IPS-15b (cell line): ENCODE measurements around the gene OSBP2.

ENCODE experiments used
- H3K27me3 ChIP-seq: one replicate; pipeline ENCODE4 v1.6.1; 2013; ENCODE audit warnings: low read length; ENCODE audit not compliant: control insufficient read depth, insufficient read depth
- H3K36me3 ChIP-seq: one replicate; pipeline ENCODE4 v1.6.1; 2013; ENCODE audit warnings: low read length; ENCODE audit not compliant: control insufficient read depth, insufficient read depth
- H3K4me1 ChIP-seq: one replicate; pipeline ENCODE4 v1.6.1; 2013; ENCODE audit warnings: mild to moderate bottlenecking, low read length; ENCODE audit not compliant: control insufficient read depth, insufficient read depth
- H3K4me3 ChIP-seq: one replicate; pipeline ENCODE4 v1.5.1; 2013; ENCODE audit warnings: low read depth, low read length
- H3K9ac ChIP-seq: one replicate; pipeline ENCODE4 v1.6.1; 2013; ENCODE audit warnings: low read depth, mild to moderate bottlenecking, low read length
- H3K9me3 ChIP-seq: one replicate; pipeline ENCODE4 v1.6.1; 2013; ENCODE audit warnings: mild to moderate bottlenecking, low read length; ENCODE audit not compliant: control insufficient read depth, insufficient read depth

The OSBP2 gene

DNA sequence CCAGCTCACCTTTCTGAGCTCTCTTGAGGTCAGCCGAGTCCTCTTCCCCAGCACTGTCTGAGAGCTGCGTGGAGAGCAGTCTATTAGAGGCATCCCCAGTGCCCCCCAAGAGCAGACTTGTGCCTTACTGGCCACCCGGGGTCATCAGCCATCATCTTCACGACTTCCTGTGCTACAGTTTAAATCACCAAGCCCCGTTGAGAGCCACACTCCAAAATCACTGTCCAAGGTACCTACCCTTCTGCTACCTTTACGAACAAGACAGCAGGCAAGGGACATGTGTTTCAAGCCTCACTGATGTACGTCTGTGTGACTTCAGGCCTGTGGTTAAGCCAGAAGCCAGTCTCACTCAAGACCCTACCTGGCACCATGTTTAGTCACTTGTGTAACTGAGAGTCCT, 238.8 kb downstream of the OSBP2 start:
- Histone ChIP-seq H3K4me3 (no peak overlapping the region), H3K27me3 (no peaks in the 10 kb centered on the region), H3K9me3 (no peaks in the 10 kb centered on the region), H3K9ac (no peak overlapping the region), H3K36me3 (peaks cover 77% of the 10 kb centered on the region), H3K4me1 (no peaks in the 10 kb centered on the region)

DNA sequence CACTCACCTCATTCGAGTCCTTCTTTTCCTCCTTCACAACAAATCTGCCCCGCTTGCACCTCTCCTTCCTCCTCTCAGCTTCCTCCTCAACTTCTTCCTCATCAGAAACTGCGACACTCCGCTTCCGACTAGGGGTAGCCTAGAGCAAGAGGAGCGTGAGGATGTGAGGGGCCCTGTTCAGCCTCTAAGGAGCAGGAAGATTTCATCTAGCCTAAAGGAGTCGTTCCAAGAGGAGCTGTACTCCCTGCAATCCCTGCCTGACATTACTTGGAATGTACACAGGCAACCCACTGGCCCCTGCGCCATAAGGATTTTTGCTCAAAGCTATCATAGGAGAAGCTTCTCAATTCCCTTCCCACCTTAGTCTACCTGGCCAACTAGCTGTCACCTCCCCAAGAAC, 239.4 kb downstream of the OSBP2 start:
- no peak overlapping the region for H3K4me3 ChIP-seq
- H3K27me3 ChIP-seq: no peaks in the 10 kb centered on the region
- H3K9ac ChIP-seq: no peak overlapping the region
- H3K36me3 ChIP-seq: peaks cover 82% of the 10 kb centered on the region
- H3K4me1 ChIP-seq: no peaks in the 10 kb centered on the region
- H3K9me3 ChIP-seq: no peaks in the 10 kb centered on the region

DNA sequence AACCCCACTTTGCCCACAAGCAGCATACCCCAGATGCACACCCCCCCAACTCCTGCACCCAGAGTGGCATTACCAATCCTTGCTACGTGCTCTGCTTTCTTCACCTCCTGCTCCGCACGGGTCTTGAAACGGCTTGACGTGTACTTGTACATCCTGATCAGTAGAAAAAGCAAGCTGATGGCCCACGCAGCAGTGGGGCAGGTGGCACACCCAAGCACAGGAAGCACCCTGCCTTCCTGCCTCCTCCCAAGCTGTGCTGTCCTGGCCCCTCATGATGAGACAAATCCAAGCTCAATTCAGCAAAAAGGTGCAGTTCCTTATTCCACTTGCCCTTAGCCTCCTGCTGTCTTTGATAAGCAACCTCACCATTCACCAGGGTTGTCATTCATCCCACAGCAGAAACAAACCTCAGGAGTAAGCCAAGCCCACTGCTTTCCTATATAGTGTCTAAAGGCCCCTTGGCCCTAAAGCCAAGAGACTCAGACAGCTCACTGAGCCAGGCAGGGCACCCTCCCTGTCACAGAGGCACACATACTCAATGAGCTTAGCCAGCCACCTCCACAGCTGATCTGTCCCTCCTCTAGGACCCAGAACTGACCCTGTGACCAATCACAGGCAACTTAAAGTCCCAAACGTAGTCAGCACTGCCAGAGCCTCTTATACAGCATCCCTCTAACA, 246.2 kb downstream of the OSBP2 start:
- H3K36me3 ChIP-seq: peaks cover 86% of the 10 kb centered on the region
- H3K9ac ChIP-seq: no peak overlapping the region
- no peaks in the 10 kb centered on the region for H3K27me3 ChIP-seq
- H3K4me1 ChIP-seq: no peaks in the 10 kb centered on the region
- no peaks in the 10 kb centered on the region for H3K9me3 ChIP-seq
- H3K4me3 ChIP-seq: no peak overlapping the region

DNA sequence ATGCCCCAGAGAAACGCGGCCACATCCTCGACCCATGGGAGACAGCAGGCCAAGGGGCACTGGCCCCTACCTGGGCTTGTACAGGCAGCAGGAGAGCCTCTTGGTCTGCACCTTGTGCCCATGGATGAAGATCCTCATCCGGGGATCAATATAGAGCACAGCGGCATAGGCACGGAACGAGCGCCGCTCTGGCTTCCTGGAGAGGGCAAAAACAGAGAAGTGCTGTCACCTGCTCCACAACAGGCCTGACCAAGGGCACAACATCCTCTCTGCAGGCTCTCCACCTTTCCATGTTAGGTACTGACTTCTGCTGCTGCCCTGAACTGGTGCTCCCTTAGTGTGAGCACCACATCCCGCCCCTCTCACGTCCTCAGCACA, 246.7 kb downstream of the OSBP2 start:
- H3K9me3 ChIP-seq: no peaks in the 10 kb centered on the region
- peaks cover 89% of the 10 kb centered on the region for H3K36me3 ChIP-seq
- no peaks in the 10 kb centered on the region for H3K4me1 ChIP-seq
- no peaks in the 10 kb centered on the region for H3K27me3 ChIP-seq
- H3K9ac ChIP-seq: no peak overlapping the region
- H3K4me3 ChIP-seq: no peak overlapping the region

DNA sequence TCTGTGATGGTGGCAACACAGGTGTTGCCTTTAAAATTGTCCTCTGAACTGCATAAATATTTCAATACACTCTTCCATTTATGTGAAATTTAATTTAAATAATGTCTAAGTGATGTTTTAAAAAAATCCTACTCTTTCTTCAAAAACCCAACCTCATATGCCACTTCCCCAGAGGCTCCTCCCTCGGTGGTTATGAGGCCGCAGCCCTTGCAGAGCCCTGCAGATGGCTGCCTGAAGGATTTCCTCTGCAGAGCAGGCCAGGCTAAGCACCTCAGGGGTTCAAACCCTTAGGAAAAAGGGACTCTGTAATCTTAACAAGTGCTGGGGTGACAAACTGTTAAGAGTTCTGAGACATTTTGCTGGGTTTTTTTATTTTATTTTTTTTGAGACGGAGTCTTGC, 248.7 kb downstream of the OSBP2 start:
- no peaks in the 10 kb centered on the region for H3K4me1 ChIP-seq
- H3K9ac ChIP-seq: no peak overlapping the region
- peaks cover 78% of the 10 kb centered on the region for H3K36me3 ChIP-seq
- H3K27me3 ChIP-seq: no peaks in the 10 kb centered on the region
- no peaks in the 10 kb centered on the region for H3K9me3 ChIP-seq
- H3K4me3 ChIP-seq: no peak overlapping the region

DNA sequence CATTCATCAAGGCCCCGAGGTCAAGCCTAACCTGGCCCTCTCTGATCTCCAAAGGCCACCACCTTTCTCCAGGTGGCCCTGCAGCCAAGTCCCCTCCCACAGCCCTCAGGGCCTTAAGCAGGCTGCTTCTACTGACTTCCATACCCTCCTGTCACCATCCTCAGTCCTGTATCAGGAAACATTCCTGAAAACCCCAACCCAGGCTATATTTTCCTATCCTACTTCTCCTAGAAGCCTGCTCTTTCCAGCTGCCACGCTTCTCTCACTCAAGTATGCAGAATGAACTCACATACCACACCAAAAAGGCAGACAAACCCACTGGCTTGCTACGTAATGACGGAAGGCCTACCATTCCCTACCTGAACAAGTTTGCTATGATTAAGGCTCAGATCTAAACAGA, 250.3 kb downstream of the OSBP2 start:
- Histone ChIP-seq H3K4me3 (no peak overlapping the region), H3K4me1 (no peaks in the 10 kb centered on the region), H3K9me3 (no peaks in the 10 kb centered on the region), H3K36me3 (peaks cover 78% of the 10 kb centered on the region), H3K27me3 (no peaks in the 10 kb centered on the region), H3K9ac (no peak overlapping the region)

DNA sequence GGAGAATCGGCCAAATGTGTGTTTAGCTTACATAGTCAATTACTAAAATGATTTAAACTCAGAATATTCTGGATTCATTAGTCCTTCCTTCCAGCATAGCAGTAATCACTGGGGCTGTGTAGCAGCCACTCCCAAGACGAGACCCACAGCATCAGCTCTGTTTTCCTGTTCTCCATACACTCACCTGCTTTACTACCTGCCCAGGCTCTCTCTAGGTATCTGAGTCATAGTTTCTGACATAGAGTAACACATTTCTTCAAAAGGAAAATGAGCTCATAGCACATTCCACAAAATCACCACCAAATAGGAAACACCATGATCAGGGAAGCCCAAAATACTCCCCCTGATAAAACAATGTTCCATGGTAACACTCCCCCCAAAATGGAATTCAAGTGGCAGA, 251.0 kb downstream of the OSBP2 start:
- H3K36me3 ChIP-seq: peaks cover 72% of the 10 kb centered on the region
- H3K9ac ChIP-seq: no peak overlapping the region

DNA sequence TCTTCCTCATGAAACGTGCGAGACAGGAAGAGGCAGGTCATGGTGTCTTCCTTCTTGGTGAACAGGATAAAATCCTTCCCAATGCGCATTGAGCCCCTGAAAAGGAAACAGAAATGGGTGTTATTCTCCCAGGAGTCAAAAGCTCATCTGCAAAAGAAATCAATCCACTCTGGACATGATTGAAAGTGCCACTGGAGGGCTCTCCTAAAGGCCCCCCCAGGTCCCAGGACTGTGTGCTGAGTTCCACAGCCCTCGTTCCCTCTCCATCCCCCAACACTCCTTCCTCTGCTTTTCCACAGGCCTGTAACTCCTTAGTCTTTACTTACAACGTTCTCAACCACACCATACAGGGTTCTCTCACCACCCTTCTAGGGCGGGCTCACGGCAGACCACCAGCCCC, 251.7 kb downstream of the OSBP2 start:
- H3K4me1 ChIP-seq: no peaks in the 10 kb centered on the region
- no peaks in the 10 kb centered on the region for H3K27me3 ChIP-seq
- H3K9me3 ChIP-seq: no peaks in the 10 kb centered on the region
- H3K9ac ChIP-seq: no peak overlapping the region
- H3K4me3 ChIP-seq: no peak overlapping the region
- H3K36me3 ChIP-seq: peaks cover 67% of the 10 kb centered on the region

More for the DNA sequence above, 251.0 kb downstream of the OSBP2 start:
- H3K4me3 ChIP-seq: no peak overlapping the region
- no peaks in the 10 kb centered on the region for H3K4me1 ChIP-seq
- no peaks in the 10 kb centered on the region for H3K9me3 ChIP-seq
- H3K27me3 ChIP-seq: no peaks in the 10 kb centered on the region

DNA sequence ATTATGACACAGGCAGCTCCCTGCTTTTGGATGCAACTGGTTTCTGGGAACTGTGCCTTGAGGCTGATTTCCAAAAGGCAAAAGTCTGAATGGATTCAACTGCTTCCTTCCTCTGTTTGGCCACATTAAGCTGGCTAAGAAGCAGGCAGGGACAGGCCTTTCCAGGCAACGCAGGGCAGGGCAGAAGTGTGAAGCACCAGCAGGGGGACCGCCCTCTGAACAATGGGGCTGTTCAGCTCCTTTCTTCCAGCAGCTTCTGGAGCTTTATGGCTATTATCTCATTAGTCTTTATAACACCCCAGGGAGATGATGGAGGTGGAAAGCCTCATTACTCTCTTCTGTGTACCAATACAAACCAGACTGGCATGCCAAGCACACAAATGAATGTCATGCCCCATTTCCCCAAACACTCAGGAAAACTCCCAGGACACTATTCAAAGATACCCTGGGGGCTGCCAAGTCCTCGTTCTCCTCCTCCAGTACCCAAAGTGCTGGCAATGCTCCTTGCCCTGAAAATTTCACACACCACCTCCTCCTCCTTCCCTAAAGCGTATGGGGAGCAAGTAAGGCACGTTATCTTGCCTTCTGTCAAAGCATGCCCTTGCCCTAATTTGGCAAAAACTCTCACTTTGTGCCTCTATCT, 252.6 kb downstream of the OSBP2 start:
- H3K36me3 ChIP-seq: peaks cover 58% of the 10 kb centered on the region
- H3K9me3 ChIP-seq: no peaks in the 10 kb centered on the region
- no peak overlapping the region for H3K4me3 ChIP-seq
- no peaks in the 10 kb centered on the region for H3K27me3 ChIP-seq
- H3K9ac ChIP-seq: no peak overlapping the region
- H3K4me1 ChIP-seq: no peaks in the 10 kb centered on the region

DNA sequence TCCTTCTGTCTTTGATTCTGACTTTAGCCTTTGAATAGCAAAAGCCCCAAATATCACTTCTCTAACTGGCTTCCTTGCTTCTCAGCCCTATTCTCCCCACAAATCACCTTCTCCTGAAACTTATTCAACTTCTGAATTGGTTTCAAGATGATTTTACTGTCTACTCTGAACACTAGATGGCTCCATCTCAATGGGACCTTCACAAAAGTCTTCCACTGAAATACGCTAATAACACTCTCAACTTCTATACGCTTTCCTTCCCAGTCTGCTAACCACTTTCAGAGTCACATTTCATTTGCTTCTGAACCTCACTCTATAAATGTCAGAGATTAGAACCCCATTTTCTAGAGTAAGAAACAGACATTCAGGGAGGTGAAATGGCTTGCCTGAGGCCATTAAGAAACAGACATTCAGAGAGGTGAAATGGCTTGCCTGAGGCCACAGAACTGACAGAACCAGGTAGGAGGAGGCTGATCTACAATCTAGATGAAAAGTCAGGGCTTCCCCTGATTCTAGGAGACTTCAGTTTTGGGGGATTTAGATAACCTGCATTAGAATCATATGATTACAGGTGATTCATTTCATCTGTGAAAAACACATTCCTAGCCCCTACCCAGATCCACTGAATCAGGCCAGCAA, 253.3 kb downstream of the OSBP2 start:
- Histone ChIP-seq H3K4me1 (no peaks in the 10 kb centered on the region), H3K4me3 (no peak overlapping the region), H3K9me3 (no peaks in the 10 kb centered on the region), H3K36me3 (peaks cover 53% of the 10 kb centered on the region), H3K9ac (no peak overlapping the region), H3K27me3 (no peaks in the 10 kb centered on the region)

DNA sequence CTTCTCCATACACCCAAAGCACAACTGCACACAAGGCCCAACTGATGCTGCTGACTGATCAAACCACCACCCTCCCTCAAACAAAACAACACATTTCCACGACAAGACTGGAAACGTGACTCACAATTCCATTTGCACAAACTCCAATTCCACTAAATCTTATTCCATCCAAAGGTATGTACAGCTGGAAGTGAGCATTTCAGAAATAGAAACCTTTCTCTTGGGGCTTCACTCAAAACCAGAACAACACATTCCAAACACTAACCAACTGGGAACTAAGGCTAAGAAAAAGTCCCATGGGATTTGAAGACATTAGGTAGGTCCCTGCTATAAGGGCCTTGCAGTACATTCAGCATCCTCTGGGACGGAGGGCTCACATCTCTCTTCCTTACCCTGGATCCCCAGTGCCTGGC, 254.3 kb downstream of the OSBP2 start:
- H3K4me3 ChIP-seq: no peak overlapping the region
- no peaks in the 10 kb centered on the region for H3K9me3 ChIP-seq
- H3K4me1 ChIP-seq: no peaks in the 10 kb centered on the region
- peaks cover 46% of the 10 kb centered on the region for H3K36me3 ChIP-seq
- no peaks in the 10 kb centered on the region for H3K27me3 ChIP-seq
- no peak overlapping the region for H3K9ac ChIP-seq
